Measurements from ENCODE around the gene RASSF1. TPM values are rescaled to one million over a fixed set of nuclear protein-coding genes. Genes with fewer than 3 reads are reported as not detected.
A peak's percentile ranks its signal among the peaks of the same experiment; 100 is the strongest.

RASSF1 gene
- total and polyA plus RNA-seq, 2 of the 8 experiments (the other 6 are each of a cell fraction or from before 2014, with no cell fraction given), result 10.3 to 15.7 TPM

- FAIRE-seq, result no peak
Measured at GRCh38 chr3:50352781-50353180, 12.1 kb upstream of the RASSF1 start.

More at GRCh38 chr3:50352781-50353180, 12.1 kb upstream of the RASSF1 start:
- no peak overlapping the region for H3K9ac ChIP-seq (replicated peaks in 1 of 4; ENCODE audit: extremely low read depth in 1 of 4, low read depth in 3 of 4, low read length in 3 of 4)
- no peak overlapping the region for H2BK12ac ChIP-seq (ENCODE audit: low read depth, low read length)
- peaks cover 4 to 10% (median 6%) of the 10 kb centered on the region in 4 experiments; a peak in 5 of 8 replicates for H3K36me3 ChIP-seq (ENCODE audit: control insufficient read depth in 2 of 4, insufficient read depth in 4 of 4, low read length in 3 of 4)
- no peak overlapping the region for H2BK5ac ChIP-seq (ENCODE audit: low read depth, low read length)
- no peak overlapping the region for H4K91ac ChIP-seq (replicated peaks; ENCODE audit: insufficient read length, low read length)
- no peak overlapping the region for H4K8ac ChIP-seq (ENCODE audit: extremely low read depth, insufficient read depth, low read length)
- peaks cover 0 to 15% of the 10 kb centered on the region in 2 experiments; a peak in 2 of 4 replicates for H3K79me2 ChIP-seq (ENCODE audit: control insufficient read depth in 1 of 2, insufficient read depth in 2 of 2, low read length in 2 of 2)
- no peaks in the 10 kb centered on the region; a peak in 1 of 7 replicates for H3K27me3 ChIP-seq (replicated peaks in 1 of 4; ENCODE audit: control insufficient read depth in 3 of 4, extremely low read depth in 1 of 4, insufficient read depth in 3 of 4, low read length in 3 of 4)
- H4K20me1 ChIP-seq (replicated peaks in 1 of 2; ENCODE audit: control insufficient read depth in 1 of 2, insufficient read depth in 2 of 2, low read length in 2 of 2), result peaks cover 6 to 12% of the 10 kb centered on the region in 2 experiments
- no peak overlapping the region for H3K56ac ChIP-seq (replicated peaks; ENCODE audit: insufficient read length, low read depth, low read length)
- H3K4ac ChIP-seq (replicated peaks; ENCODE audit: insufficient read length, low read depth, low read length), result no peak overlapping the region
- peaks cover 0 to 15% (median 9%) of the 10 kb centered on the region in 4 experiments; a peak in 6 of 7 replicates for H3K4me1 ChIP-seq (replicated peaks in 1 of 4; ENCODE audit: control insufficient read depth in 3 of 4, insufficient read depth in 4 of 4, low read length in 3 of 4)
- no peak overlapping the region for H3K14ac ChIP-seq (ENCODE audit: insufficient read length)
- H2BK120ac ChIP-seq (replicated peaks; ENCODE audit: low read depth, low read length), result no peak overlapping the region
- H2AFZ ChIP-seq (ENCODE audit: low read length), result no peak overlapping the region
- no peaks in the 10 kb centered on the region for H3K9me3 ChIP-seq (ENCODE audit: insufficient read depth in 2 of 2, low read depth in 1 of 2, low read length in 1 of 2)
- 68% methylated on average over 2 of the region's 2 CpGs; no CpG with 5 or more reads in 1 of the 2 experiments for WGBS, 2 experiments (ENCODE audit: extremely low coverage in 1 of 2, insufficient coverage in 1 of 2, insufficient read length in 1 of 2, insufficient replicate concordance in 2 of 2, low coverage in 1 of 2, low lambda C conversion rate in 2 of 2, missing lambda C conversion rate in 1 of 2)
- CTCF ChIA-PET (ENCODE audit: partially characterized antibody), result interaction anchor here (0.9 to 13.4 kb wide), 11 partner anchors 10 to 198 kb away, joined by 3 to 136 read pairs (median 6); partner anchors contain the start of gene HYAL1
- no peak overlapping the region for H4K5ac ChIP-seq (ENCODE audit: insufficient read length, low read depth, low read length)
- H3K18ac ChIP-seq (ENCODE audit: extremely low read depth, low read length), result no peak overlapping the region
- no peak for DNase-seq (ENCODE audit: low read depth in 1 of 2, low spot score in 2 of 2)
- H2AK5ac ChIP-seq (ENCODE audit: low read depth, low read length), result no peak overlapping the region
- peaks cover 10% of the 10 kb centered on the region for H3K23me2 ChIP-seq (ENCODE audit: low read depth, low read length)
- no peak overlapping the region for H3K23ac ChIP-seq (ENCODE audit: insufficient read length)
- POLR2A ChIA-PET (ENCODE audit: partially characterized antibody), result interaction anchor here (0.8 to 3.3 kb wide), 4 partner anchors 8 to 15 kb away, joined by 3 to 16 read pairs (median 4); partner anchors contain the start of gene RASSF1
- H3K27ac ChIP-seq (ENCODE audit: low read depth, low read length), result no peak overlapping the region
- H2BK20ac ChIP-seq (ENCODE audit: low read length), result no peak overlapping the region
- no peak overlapping the region for H2BK15ac ChIP-seq (ENCODE audit: low read length)
- H3K4me3 ChIP-seq (ENCODE audit: extremely low read depth in 1 of 4, insufficient read depth in 2 of 4, low read depth in 3 of 4, low read length in 4 of 4), result no peak overlapping the region
- no peak overlapping the region for H3K4me2 ChIP-seq (ENCODE audit: insufficient read depth in 1 of 2, low read depth in 2 of 2, low read length in 2 of 2)
- H3K79me1 ChIP-seq (ENCODE audit: low read depth, low read length), result peaks cover 12% of the 10 kb centered on the region
- no peak for TF ChIP-seq GABPA (IDR thresholded peaks at IDR 0.05; ENCODE audit: borderline replicate concordance, insufficient read depth, low read length)
- no peak for TF ChIP-seq PHF8 (conservative IDR thresholded peaks at IDR 0.05; ENCODE audit: low read depth, low read length)
- peak in 1 of 3 experiments; percentile 26; a peak in 1 of 4 replicates for TF ChIP-seq CTCF (IDR thresholded peaks at IDR 0.05; ENCODE audit: control extremely low read depth in 1 of 3, insufficient read depth in 1 of 3, low read depth in 1 of 3, low read length in 3 of 3)
- TF ChIP-seq ATF2 (IDR thresholded peaks at IDR 0.05; ENCODE audit: low read length), result no peak
- TF ChIP-seq SUZ12 (IDR thresholded peaks at IDR 0.05; ENCODE audit: low read length), result no peak
- no peak for TF ChIP-seq SIN3A (conservative IDR thresholded peaks at IDR 0.05 in 1 of 2, IDR thresholded peaks at IDR 0.05 in 1 of 2; ENCODE audit: low read depth in 1 of 2, low read length in 2 of 2)
- no peak for TF ChIP-seq SRF (IDR thresholded peaks at IDR 0.05; ENCODE audit: low read depth, low read length)
- no peak for TF ChIP-seq KDM1A (IDR thresholded peaks at IDR 0.05; ENCODE audit: borderline replicate concordance, low read length)

Measured in H1 (cell line).